ENCODE data around the gene PPP1R37. TPM values are rescaled to one million over a fixed set of nuclear protein-coding genes. Genes with fewer than 3 reads are reported as not detected.

The PPP1R37 gene
- total and polyA plus RNA-seq, 12 donors: 12.5 to 38.3 (median 16.8) TPM

DNA sequence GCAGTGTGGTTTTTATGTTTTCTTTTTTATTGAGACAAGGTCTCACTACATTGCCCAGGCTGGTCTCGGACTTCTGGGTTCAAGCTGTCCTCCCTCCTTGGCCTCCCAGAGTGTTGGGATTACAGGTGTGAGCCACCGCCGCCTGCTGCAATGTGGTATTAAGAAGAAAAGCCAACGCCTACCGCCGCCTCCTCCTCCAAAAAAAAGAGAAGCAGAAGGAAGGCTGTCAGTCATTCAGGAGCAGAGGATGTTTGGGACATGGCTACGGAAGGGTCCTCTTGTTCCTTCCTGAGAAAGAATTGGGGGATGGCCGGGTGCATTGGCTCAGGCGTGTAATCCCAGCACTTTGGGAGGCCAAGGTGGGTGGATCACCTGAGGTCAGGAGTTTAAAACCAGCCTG is 1.2 kb downstream of the PPP1R37 start:
- DNase-seq: no peak
- H3K9me3 ChIP-seq: no peaks in the 10 kb centered on the region
- peak overlapping the region in 9 of 10 donors; percentile 77 to 99 (median 92) for H3K4me3 ChIP-seq
- no peak for ATAC-seq
- TF ChIP-seq, protein P1, sequence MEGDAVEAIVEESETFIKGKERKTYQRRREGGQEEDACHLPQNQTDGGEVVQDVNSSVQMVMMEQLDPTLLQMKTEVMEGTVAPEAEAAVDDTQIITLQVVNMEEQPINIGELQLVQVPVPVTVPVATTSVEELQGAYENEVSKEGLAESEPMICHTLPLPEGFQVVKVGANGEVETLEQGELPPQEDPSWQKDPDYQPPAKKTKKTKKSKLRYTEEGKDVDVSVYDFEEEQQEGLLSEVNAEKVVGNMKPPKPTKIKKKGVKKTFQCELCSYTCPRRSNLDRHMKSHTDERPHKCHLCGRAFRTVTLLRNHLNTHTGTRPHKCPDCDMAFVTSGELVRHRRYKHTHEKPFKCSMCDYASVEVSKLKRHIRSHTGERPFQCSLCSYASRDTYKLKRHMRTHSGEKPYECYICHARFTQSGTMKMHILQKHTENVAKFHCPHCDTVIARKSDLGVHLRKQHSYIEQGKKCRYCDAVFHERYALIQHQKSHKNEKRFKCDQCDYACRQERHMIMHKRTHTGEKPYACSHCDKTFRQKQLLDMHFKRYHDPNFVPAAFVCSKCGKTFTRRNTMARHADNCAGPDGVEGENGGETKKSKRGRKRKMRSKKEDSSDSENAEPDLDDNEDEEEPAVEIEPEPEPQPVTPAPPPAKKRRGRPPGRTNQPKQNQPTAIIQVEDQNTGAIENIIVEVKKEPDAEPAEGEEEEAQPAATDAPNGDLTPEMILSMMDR (IDR thresholded peaks at IDR 0.05): no peak
- 66 to 76% methylated on average over 9 of the region's 9 CpGs for WGBS, 2 donors
- H3K36me3 ChIP-seq: peaks cover 0 to 16% (median 3%) of the 10 kb centered on the region in 9 donors
- peaks cover 18 to 78% (median 63%) of the 10 kb centered on the region in 9 donors for H3K4me1 ChIP-seq
- H3K27ac ChIP-seq: peak overlapping the region in 3 of 10 donors; percentile 88 to 92 (median 90)
- no peaks in the 10 kb centered on the region for H3K27me3 ChIP-seq
- intact Hi-C loops (cut with DNase I): loop anchor here in 3 of 10 donors (5.0 to 10.0 kb wide), 2 partner anchors 83 to 91 kb away; partner anchors contain the start of genes BLOC1S3 (in 2 of the 3) and TRAPPC6A (in 2 of the 3)

DNA sequence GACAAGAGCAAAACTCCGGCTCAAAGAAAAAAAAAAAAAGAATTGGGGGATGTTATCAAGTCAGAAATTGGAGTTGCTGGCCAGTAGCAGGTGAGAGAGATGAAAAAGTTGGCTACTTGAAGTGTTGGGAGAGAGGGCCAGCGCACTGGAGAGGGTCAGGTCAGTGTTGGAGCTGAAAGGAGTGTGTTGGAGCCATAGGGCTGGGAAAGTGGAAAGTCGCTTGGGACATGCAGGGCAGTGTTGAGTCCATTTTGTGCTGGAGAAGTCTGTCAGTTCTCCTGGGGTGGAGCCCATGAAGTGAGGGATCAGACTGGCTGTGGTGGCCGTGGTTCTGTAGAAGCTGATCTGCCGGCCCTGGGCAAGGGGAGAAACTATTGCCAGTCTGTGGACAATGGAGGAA is 1.7 kb downstream of the PPP1R37 start:
- peak overlapping the region in 4 of 10 donors; percentile 4 to 96 (median 92) for H3K4me3 ChIP-seq
- H3K4me1 ChIP-seq: peaks cover 23 to 82% (median 69%) of the 10 kb centered on the region in 9 donors
- no peak for ATAC-seq
- H3K9me3 ChIP-seq: no peaks in the 10 kb centered on the region
- TF ChIP-seq, protein P1 (IDR thresholded peaks at IDR 0.05): no peak
- no peaks in the 10 kb centered on the region for H3K27me3 ChIP-seq
- intact Hi-C loops (cut with DNase I): loop anchor here in 3 of 10 donors (5.0 to 10.0 kb wide), 2 partner anchors 83 to 90 kb away; partner anchors contain the start of genes BLOC1S3 (in 2 of the 3) and TRAPPC6A (in 2 of the 3)
- 82 to 85% methylated on average over 5 of the region's 5 CpGs for WGBS, 2 donors
- DNase-seq: no peak
- no peak overlapping the region for H3K27ac ChIP-seq
- peaks cover 0 to 10% (median 3%) of the 10 kb centered on the region in 9 donors for H3K36me3 ChIP-seq

DNA sequence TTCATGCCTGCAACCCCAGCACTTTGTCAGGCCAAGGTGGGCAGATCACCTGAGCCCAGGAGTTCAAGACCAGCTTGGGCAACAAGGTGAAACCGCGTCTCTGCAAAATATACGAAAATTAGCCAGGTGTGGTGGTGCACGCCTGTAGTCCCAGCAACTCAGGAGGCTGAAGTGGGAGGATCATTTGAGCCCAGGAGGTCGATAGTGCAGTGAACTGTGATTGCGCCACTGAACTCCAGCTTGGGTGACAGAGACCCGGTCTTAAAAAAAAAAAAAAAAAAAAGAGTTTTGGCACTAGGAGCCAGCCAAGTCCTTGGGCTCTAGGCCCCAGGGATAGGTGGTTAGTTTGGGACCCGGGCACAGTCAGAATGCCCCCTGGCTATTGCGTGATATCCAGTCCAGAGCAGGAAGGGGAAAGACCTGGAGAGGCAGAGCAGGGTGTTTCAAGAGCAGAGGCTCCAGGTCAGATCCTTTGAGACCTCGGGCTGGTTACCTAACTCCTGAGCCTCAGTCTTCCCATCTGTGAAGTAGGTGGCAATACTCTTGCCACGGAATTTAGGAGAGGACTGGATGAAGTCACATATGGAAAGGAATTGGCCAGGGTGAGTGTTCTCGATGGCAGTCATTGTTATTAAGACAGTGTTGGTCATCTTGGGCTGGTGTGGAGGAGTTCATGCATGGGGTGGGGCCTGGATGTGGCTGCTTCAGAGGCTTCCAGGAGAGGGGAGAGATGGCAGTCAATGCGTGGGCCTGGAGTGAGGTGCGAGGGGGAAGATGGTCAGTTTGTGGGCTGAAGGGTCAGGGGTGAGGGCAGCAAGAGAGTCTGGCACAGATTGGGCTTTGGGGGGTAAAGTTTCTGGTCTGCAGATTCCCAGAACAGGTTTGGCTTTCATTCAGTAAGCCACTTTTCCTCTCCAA is 2.8 kb downstream of the PPP1R37 start:
- Histone ChIP-seq H3K4me1 (peaks cover 23 to 86% (median 72%) of the 10 kb centered on the region in 9 donors), H3K4me3 (no peak overlapping the region), H3K27me3 (no peaks in the 10 kb centered on the region), H3K36me3 (peaks cover 0 to 8% (median 0%) of the 10 kb centered on the region in 9 donors), H3K9me3 (no peaks in the 10 kb centered on the region), H3K27ac (no peak overlapping the region)
- WGBS, 2 donors: 90 to 92% methylated on average over 14 of the region's 14 CpGs
- ATAC-seq (no peak), DNase-seq (no peak)
- intact Hi-C loops (cut with DNase I): loop anchor here in 1 of 10 donors (10.0 kb wide), 1 partner anchor 89 kb away; no protein-coding TSS in a partner anchor
- TF ChIP-seq, protein P1 (IDR thresholded peaks at IDR 0.05): no peak

DNA sequence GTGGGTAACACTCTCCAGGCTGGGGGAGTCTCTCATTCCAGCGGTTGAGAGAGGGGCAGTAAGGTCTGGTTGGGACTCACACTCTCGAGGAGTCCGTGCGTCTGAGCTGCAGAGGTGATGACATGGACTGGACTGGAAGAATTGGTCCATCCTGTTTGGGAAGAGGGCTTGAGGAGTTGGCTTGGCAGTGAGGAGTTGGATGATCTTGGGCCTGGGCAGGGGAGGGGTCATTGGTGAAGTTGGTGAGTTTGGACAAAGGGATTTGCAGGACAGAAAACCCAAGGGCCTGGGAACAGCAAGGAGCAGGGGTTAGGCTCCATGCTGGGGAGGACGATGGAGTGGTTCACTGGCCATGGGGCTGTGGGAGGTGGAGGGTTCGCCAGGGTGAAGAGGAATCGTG is 3.7 kb downstream of the PPP1R37 start:
- 82 to 87% methylated on average over 7 of the region's 7 CpGs for WGBS, 2 donors
- no peaks in the 10 kb centered on the region for H3K9me3 ChIP-seq
- ATAC-seq: no peak
- peak overlapping the region in 1 of 10 donors; percentile 75 for H3K27ac ChIP-seq
- no peak overlapping the region for H3K4me3 ChIP-seq
- TF ChIP-seq, protein P1 (IDR thresholded peaks at IDR 0.05): no peak
- H3K27me3 ChIP-seq: no peaks in the 10 kb centered on the region
- no peak for DNase-seq
- intact Hi-C loops (cut with DNase I): loop anchor here in 1 of 10 donors (10.0 kb wide), 1 partner anchor 88 kb away; no protein-coding TSS in a partner anchor
- peaks cover 0 to 8% (median 0%) of the 10 kb centered on the region in 9 donors for H3K36me3 ChIP-seq
- peaks cover 19 to 89% (median 69%) of the 10 kb centered on the region in 9 donors for H3K4me1 ChIP-seq
